Measurements from ENCODE around the gene CREB5.

The CREB5 gene

DNA sequence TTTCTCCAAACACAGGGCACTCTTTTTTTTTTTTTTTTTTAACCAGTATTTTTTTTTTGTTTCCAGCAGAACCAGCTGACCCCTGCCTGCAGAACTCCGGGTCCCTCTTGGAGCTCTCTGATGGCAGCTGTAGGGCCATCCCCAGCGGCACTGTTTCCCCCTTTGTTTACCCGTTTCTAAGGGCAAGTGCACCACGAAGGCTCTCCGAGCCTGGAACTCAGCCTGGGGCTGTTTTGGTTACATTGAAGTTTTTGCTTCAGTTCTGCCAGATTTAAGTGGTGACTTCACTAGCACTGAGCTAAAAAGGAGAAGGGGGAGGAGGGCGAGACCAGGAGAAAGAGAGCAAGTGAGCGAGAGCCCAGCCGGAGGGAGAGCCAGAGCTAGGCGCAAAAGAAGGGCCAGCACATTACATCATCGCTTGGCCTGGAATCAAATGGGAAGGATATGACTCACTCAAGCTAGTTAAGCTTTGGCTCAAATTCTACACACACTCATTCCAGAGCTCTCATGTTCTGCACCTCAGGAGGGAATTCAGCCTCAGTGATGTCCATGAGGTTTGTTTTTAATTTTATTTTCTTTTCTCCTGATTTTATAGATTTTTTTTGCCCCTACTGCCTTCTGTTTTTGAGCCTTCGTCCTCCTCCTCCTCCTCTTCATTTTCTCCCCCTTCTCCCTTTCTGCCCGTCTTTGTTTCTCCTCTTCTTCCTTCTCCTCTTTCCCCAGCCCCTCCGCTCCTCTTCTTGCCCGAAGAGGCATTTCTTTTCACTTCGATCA, 273.5 kb downstream of the CREB5 start:
- DNase-seq (ENCODE audit: low spot score), result peak; percentile 99

DNA sequence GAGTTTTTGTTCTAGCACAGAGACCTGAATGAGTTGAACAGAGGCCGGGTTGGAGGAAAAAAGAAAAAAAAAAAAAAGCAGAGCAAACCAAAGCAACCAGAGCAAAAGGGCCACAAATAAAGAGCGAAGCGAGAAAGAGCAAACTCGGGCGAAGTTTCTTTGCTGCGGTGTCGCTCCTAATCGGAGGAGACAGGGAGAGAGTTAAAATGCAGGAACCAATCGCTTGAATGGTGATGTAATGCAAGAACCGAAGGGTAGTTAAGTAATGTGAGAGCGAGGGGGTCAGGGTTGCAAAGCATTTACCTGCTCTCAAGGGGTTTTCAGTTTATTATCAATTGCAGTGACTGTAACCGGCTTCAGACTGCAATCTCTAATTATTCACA, 274.1 kb downstream of the CREB5 start:
- no peak for DNase-seq (ENCODE audit: low spot score)

DNA sequence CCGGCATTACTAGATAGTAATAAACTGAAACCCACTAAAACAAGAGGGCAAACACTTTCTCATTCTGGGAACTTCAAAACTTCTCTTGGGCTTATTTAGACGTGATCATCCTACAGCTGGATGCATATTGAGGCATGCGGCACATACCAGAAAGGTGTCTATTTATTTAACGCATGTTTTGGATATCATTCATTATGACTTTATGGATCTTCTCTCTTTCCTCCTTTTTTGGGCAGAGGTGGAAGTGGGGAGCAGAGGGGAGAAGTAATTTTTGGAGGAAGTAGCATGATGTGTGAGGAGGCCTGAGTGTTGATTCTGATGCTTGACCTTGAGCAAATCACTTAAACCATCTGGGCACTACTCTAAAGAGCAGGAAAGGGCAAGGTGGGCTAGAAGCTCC, 275.2 kb downstream of the CREB5 start:
- no peak for DNase-seq (ENCODE audit: low spot score)

DNA sequence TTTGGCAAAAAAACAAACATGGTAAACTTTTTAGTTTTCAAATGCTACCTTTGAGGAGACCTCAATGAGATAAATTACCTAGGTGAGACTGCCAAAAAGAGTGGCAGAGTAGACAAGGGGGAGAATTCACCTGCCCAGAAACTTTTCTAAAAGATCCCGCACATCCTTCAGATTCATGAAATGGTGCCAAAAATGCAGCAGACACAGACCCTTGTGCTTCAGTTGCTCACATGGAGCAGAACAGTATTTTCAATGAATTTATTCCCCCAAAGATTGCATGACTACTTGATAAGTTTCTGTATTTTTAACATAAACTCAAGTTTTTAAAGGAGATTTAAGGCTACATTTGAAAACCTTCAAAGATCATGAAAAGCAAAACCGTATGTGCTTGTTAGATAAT, 275.9 kb downstream of the CREB5 start:
- no peak for DNase-seq (ENCODE audit: low spot score)

DNA sequence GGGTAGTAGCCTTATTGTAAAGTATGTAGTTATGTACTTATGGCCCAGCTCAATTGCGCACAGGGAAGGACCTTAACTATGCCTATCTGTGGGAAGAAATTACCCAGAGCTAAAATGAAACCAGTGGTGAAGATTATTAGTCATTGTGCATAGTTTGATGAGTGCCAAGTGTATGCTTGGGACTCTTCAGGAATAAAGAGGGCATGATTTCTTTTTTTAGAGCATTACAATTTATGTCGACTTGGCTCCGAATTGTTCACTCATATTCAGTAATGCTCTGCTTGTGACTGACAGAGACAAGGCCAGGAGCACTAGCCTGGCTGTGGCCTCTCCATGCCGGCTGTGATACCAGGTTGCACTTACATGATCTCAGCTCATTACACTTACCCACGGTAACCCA, 276.3 kb downstream of the CREB5 start:
- DNase-seq (ENCODE audit: low spot score), result no peak

DNA sequence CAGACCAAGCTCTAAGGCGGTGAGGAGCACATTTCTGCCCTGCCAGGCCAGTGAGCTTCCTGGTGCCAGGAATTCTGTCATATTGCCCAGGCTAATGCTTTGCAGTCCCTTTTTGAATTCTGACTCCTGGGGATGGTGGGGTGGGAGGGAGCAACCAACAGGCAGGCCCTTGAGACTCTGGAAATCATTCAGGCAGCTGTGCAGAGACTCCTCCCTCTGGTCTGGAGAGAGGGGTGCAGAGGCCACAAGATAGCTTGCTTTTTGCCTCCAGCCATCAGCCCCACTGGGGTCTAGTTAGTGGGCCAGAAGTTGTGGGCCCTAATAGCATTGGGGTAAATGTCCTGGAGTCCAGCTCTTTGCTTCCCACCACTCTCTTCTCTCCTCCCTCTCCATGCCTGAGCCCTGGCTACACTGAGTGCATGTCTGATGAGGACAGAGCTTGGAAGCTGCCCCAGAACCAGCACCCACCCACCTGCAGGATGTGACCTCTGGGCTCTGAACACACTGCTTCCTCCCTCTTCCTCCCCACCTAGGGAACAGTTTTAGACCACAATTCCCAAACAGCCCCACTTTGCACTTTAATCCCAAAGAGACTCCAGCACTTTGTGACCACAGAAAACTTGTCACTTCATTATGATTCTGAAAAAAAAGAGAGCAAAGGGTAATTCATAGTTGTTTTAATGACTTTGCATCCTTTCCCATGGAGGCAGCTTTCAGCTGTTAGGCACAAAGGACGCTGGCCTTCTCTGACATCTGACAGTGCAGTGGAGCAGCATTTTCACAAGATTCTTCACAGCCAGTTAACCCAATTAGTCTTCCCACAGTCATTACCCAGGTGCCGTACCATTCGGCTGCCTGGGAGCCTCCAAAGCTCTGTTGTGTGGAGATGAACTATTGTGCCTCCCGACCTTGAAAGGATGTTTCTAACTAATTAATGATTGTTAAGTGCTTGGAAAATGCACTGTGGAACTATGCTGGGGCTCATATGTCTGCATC, 283.3 kb downstream of the CREB5 start:
- DNase-seq (ENCODE audit: low spot score), result no peak

DNA sequence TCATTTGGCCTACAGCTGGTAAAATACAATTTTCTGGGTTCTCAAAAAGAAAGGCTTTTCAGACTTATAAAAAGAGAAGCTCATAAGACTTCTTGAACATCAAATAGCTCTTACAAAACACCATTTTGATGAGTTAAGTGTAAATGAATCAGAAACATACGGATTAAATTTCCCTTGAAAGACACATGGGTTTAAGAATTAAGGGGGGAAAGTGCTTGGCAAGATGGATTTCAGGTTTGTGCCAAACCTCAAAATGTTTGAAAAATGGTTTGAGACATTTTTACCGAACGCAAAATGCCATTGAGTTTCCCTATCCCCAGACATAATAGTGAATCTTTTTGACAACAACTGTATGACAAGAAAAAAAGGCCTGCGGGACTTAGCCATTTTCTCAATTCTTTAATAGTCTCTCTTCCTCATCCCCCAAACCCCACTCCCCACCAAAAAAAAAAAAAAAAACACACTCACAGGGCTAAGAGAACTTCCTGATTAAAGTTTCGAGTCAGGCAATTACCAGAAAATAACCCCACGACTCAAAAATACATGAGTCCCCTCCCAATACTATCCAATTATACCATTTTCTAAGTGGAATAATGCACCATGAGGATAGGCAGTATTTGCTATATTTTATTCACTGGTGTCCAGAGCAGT, 285.7 kb downstream of the CREB5 start:
- no peak for DNase-seq (ENCODE audit: low spot score)

DNA sequence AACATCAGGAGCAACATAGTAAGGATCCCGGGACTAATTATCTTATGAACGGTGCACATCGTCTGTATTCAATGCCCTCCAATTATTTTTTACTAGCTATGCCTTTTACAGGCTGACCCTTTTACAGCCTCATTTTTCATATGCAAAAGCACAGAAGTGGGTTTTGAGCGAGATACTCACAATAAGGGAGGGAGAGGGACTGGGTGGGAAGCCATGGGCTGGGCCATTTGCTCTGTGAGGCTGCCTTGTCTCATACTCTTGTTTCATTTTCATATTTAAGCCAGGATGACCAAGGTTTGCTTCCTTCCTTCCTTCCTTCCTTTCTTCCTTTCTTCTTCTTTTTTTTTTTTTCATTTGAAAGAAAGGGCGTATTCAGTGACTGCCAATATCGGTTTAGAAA, 286.5 kb downstream of the CREB5 start:
- no peak for DNase-seq (ENCODE audit: low spot score)

DNA sequence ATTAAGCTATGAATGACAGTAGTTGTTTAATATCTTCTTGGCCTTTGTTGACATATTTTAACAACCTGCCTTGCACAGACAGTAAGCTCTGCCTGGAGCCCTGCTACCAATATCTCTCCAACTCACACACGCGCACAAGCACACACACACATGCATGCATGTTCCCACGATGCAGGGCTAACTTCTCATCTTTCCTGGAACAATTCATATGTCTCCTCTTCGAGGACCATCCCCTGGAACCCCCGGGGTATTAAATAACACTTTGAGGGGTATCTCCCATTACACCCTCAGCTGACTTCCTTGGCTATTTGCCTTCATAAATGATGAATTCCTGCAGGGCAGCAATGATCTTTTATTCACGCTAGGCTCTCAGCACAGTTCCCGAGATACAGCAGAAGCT, 287.8 kb downstream of the CREB5 start:
- DNase-seq (ENCODE audit: low spot score), result no peak

DNA sequence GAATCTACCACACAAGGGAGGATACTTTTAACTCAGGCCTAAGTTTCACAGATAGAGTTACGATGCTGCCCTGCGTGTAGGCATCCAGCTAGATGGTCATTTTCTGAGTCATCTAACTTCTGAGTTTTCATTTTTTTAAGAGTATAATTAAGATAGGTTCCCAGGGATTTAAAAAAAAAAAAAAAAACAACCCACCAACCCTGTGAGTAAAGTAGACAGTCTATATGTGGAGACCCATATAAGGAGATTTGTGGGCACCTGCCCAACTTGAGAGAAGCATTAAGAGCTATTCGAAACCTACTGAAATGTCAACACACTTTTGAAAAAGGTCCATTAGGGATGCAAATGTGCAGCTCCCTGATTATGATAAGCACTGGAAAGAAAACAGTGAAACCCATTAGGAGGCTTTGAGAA, 288.5 kb downstream of the CREB5 start:
- DNase-seq (ENCODE audit: low spot score), result no peak

DNA sequence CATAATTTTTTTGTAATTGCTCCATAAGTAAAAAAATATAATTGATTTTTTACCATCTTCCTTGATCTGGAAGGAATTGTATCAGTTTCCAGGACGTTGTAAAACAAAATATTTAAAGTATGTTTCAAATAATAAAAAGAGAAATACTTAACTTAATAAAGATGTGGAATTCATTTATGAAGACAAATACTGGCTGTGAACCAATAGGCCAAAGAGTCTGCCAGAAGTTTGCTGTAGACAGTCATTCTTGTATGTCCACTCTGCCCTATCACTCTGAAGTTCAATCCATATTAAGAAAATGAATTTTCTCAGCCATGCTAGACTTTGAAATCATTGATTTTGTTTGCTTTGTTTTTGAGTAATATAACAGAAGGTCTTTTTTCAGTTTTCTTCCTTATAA, 289.4 kb downstream of the CREB5 start:
- DNase-seq (ENCODE audit: low spot score), result no peak

DNA sequence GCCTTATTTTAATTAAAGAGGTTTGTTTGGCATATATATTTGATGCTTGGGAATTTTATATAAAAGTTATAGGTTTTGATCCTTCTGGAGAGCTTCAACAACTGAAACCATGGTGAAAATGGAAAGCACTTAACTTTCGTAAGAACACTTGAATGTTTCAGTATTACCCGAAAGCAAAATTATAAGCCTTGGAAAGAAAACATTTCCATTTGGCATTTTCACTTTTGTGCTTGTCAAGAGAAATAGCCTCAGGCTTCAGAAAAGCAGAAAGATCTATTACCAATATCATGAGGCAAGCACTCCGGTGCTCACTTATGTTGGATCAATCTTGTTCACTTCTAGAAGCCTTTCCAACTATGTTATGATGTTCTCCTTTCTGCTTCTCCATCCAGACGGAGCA, 289.9 kb downstream of the CREB5 start:
- DNase-seq (ENCODE audit: low spot score), result no peak

DNA sequence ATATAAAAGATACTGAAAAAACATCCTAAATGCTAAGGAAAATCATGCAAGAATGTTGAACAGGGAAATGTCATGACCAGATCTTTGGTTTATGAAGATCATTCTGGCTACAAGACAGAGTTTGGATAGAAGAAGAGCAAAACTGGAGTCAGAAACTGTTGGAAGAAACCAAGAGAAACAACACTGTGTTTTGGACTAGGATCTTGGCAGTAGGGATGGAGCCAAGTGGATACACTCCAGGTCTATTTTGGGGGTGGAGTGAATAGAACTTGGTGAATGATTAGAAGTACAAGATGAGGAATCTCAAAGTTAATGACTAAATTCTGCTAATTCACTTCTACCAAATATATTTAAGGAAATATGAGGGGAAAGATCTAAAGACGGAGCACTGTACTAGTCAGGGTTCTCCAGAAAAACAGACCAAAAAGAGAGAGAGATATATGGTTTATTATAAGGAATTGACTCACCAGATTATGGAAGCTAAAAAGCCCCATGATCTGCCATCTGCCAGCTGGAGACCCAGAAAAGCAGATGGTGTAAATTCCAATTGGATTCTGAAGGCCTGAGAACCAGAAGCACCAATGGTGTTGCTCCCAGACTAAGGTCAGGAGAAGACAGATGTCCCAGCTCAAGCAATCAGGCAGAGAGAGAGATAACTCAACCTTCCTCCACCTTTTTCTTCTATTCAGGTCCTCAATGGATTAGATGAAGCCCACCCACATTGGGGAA, 290.9 kb downstream of the CREB5 start:
- no peak for DNase-seq (ENCODE audit: low spot score)

DNA sequence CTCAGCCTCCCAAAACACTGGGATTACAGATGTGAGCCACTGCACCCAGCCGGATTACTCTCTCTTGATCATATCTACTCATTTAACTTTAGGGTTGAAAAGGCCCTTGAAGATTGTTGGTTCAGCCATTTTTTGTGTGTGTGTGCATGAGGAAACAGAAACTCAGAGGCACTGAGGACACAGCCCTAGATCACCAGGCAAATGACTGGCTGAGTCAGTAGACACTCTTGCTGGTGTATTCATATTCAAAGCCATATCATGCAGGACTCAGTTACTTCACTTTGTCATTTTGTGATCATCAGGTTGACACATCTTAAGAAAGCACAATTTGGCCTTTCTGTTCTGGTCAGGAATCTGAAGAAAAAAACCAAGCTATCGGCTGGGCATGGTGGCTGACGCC, 292.4 kb downstream of the CREB5 start:
- no peak for DNase-seq (ENCODE audit: low spot score)

DNA sequence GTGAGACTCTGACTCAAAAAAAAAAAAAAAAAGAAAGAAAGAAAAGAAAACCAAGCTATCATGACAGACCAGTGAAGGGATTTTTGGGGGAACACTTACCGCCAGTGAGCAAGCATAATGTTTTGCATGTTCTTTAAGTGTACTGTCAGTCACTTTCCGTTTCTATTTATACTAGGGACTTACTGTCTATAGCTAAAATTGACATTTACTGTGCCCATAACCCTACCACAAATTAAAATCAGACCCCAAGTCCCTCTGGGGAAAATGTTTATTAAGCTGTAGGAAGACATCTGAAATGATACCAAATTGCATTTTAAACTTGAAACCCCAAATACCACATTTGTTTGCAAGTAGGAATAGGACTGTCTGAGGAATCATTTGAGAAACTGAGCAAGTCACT, 293.0 kb downstream of the CREB5 start:
- DNase-seq (ENCODE audit: low spot score), result no peak

DNA sequence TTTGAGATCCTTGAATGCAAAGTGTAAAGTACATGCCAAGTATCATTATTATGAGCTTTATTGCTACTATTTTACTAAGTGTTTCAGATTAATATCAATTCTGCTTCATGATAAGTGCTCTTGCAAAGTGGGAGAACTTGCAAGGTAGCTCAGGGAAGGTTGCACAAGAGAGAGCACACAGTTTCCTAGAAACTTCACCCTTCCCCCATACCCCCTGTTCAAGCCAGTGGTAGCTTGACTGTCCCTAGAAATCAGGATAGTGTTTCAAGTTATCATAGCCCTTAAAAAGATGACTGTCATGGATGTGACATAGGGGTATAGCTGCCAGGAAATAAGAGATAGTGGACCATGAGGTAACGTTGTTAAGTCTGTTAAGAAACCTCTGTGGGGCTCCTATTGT, 294.3 kb downstream of the CREB5 start:
- no peak for DNase-seq (ENCODE audit: low spot score)

DNA sequence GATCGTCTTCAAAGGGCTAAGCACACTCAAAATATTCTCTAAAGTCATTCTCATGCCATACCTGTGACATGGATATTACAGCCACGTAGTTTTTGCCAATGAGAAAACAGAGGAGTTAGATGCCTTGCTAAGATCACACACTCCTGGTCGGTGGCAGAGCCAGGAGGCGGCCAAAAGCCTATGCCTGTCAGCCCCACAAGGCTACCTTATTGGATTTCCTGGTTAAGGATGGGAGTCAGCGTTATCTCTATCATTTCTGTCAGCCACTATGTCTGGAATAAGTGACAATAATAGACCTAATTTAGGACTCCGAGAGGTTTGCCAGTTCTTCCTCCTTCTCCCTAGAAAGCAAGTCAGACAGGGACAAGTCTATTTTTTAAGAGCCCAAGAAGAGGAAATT, 295.0 kb downstream of the CREB5 start:
- DNase-seq (ENCODE audit: low spot score), result no peak

DNA sequence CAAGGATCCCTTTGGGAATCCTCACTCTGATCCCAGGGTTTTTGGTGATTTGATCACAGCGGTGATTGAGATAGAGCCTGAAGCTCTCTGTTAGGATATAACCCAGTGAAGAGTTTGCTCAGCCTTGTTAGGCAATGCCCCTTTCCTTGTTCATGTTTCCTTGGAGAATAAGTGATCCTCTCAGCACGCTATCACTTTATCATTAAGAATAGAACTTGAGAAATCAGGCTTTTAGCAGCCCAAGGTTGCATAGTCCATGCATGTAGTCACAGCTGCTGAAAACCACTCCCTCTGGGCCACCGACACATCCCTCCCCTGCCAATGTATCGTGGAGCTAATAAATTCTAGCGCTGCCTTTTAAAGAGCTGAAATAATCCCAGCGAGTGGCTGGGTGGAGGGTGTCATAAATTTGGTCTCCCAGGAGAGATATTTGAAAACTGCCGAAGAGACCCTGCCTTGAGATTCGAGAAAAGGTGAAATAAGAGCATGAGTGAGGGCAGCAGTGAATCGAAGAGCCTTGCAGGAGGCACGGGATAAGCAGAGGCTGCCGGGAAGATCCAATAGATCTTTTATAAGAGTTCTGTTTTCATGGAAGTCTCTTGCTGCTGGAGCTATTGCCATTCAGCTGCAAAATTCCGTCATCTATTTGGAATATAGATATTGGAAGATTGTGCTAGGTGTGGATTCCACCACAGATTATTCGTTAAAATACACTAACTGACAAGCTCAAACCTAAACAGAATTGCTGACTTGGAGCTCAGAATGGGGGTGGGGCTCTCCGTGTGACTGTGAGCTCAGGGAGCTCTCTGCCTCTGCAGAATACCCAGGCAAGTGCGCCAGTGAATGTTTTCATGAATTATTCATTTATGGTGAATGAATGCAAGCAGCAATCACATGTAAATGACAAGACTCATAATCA, 296.0 kb downstream of the CREB5 start:
- peak; percentile 90 for DNase-seq (ENCODE audit: low spot score)

DNA sequence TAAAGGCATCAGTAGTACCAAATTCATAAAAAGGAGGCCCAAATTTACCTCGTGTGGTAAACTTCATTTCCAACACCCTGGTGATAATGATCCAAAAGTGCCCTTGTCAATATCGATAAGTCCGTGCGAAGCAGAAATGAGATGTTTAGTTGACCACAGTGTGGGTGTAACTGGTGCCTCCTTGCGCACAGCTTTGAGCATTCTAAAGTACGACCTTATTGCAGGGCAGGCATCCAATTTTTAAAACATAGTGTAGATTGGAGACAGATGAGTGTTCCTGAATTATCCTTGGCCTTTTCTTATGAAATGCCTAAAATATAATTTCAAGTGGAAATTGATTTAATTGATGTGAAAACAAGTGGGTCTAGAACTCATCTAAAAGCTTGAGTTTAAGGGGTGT, 297.4 kb downstream of the CREB5 start:
- DNase-seq (ENCODE audit: low spot score), result no peak

DNA sequence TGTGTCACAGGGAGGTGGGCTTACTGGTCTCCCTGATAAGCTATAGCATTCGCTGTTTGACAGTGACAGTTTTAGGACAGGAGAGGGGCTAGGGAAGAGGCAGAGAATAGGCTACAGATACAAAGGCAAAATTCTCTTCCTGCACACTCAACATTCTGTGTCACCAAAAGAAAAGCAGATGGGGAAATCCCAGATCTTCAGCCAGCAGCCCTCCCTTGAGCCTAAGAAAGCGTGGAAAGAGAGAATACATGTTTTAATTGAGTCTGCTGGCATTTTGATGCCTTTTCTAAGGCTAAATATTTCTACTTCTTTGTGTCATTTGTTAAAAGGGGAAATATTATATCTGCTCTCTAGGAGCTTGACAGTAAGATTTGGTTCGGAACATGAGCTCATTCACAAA, 298.8 kb downstream of the CREB5 start:
- no peak for DNase-seq (ENCODE audit: low spot score)
